ENCODE measurements around the gene TMPRSS11E.

DNA sequence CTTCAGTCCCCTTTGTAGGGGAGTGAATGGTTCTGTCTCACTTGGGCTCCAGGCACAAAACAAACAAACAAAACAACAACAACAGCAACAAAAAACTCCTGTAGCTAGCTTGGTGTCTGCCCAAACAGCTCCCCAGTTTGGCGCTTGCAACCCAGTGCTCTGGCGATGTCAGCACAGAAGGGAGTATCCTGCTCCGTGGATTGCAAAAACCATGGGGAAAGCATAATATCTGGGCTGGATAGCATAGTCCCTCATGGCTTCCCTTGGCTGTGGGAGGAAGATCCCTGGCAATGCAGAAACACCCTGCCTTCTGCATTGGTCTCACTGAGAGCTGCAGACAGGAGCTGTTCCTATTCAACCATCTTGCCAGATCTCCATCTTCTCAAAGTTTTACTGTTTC, 89.1 kb downstream of the TMPRSS11E start:
- TF ChIP-seq ZNF121 (tag by site-specific recombination; IDR thresholded peaks at IDR 0.05) (no peak), ZNF140 (tag by site-specific recombination; IDR thresholded peaks at IDR 0.05) (no peak), ZFP3 (tag by site-specific recombination; IDR thresholded peaks at IDR 0.05; ENCODE audit: low read depth) (no peak), ZNF146 (tag by site-specific recombination; IDR thresholded peaks at IDR 0.05) (no peak), ZNF175 (tag by site-specific recombination; IDR thresholded peaks at IDR 0.05) (no peak), YY1 (tag by site-specific recombination; IDR thresholded peaks at IDR 0.05) (no peak), GLIS1 (tag by site-specific recombination; IDR thresholded peaks at IDR 0.05) (no peak), ZNF768 (tag by site-specific recombination; IDR thresholded peaks at IDR 0.05) (no peak)
- TF ChIP-seq, protein P1, sequence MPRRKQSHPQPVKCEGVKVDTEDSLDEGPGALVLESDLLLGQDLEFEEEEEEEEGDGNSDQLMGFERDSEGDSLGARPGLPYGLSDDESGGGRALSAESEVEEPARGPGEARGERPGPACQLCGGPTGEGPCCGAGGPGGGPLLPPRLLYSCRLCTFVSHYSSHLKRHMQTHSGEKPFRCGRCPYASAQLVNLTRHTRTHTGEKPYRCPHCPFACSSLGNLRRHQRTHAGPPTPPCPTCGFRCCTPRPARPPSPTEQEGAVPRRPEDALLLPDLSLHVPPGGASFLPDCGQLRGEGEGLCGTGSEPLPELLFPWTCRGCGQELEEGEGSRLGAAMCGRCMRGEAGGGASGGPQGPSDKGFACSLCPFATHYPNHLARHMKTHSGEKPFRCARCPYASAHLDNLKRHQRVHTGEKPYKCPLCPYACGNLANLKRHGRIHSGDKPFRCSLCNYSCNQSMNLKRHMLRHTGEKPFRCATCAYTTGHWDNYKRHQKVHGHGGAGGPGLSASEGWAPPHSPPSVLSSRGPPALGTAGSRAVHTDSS (tag by site-specific recombination; IDR thresholded peaks at IDR 0.05): no peak
- TF ChIP-seq, protein P2, sequence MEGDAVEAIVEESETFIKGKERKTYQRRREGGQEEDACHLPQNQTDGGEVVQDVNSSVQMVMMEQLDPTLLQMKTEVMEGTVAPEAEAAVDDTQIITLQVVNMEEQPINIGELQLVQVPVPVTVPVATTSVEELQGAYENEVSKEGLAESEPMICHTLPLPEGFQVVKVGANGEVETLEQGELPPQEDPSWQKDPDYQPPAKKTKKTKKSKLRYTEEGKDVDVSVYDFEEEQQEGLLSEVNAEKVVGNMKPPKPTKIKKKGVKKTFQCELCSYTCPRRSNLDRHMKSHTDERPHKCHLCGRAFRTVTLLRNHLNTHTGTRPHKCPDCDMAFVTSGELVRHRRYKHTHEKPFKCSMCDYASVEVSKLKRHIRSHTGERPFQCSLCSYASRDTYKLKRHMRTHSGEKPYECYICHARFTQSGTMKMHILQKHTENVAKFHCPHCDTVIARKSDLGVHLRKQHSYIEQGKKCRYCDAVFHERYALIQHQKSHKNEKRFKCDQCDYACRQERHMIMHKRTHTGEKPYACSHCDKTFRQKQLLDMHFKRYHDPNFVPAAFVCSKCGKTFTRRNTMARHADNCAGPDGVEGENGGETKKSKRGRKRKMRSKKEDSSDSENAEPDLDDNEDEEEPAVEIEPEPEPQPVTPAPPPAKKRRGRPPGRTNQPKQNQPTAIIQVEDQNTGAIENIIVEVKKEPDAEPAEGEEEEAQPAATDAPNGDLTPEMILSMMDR (tag by site-specific recombination; IDR thresholded peaks at IDR 0.05): no peak
- TF ChIP-seq, protein P3, sequence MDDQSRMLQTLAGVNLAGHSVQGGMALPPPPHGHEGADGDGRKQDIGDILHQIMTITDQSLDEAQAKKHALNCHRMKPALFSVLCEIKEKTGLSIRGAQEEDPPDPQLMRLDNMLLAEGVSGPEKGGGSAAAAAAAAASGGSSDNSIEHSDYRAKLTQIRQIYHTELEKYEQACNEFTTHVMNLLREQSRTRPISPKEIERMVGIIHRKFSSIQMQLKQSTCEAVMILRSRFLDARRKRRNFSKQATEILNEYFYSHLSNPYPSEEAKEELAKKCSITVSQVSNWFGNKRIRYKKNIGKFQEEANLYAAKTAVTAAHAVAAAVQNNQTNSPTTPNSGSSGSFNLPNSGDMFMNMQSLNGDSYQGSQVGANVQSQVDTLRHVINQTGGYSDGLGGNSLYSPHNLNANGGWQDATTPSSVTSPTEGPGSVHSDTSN (CRISPR knock-in tag; IDR thresholded peaks at IDR 0.05): no peak
